GM21447 (cell line): ENCODE data around the gene SORCS2.
"Not testable (repeated sequence)": the region's sequence is repeated elsewhere in the genome, so short reads cannot be mapped to it uniquely, and the experiment has no call there.

ENCODE experiments used
- ATAC-seq: cut with Tn5 transposase; IDR thresholded peaks from one replicate; pipeline ENCODE4 v1.9.1; 2021; ENCODE audit not compliant: unreplicated experiment

SORCS2 gene

DNA sequence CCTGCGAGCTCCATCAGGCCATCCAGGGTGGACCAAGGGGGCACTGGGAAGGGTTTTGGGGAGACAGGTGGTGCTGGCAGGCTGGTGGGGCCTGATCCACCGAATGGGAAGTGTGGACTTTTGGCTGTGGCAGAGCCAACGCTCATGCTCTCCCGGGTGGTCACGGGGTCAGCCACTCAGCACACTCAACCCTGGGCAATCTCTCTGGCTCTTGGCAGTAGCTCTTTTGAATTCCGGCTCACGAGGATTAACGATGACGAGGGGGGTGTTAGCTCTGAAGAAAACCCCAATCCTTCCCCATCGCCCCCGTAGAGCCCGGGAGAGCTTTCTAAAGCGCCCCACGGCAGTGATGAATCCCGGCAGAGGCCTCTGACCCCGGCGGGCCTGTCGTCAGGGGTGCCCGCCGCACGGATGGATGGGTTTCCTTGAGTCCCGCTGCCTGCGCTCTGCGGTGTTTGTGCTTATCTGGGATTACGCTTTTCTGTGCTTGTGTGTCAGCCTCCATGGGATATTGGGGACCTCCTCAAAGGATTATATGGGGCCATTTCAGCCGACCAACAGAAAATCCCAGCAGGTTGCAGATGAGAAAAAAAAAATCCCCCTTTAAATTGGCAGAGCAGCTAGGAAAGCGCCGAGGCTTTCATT is 399.2 kb downstream of the SORCS2 start:
- no peak for ATAC-seq

DNA sequence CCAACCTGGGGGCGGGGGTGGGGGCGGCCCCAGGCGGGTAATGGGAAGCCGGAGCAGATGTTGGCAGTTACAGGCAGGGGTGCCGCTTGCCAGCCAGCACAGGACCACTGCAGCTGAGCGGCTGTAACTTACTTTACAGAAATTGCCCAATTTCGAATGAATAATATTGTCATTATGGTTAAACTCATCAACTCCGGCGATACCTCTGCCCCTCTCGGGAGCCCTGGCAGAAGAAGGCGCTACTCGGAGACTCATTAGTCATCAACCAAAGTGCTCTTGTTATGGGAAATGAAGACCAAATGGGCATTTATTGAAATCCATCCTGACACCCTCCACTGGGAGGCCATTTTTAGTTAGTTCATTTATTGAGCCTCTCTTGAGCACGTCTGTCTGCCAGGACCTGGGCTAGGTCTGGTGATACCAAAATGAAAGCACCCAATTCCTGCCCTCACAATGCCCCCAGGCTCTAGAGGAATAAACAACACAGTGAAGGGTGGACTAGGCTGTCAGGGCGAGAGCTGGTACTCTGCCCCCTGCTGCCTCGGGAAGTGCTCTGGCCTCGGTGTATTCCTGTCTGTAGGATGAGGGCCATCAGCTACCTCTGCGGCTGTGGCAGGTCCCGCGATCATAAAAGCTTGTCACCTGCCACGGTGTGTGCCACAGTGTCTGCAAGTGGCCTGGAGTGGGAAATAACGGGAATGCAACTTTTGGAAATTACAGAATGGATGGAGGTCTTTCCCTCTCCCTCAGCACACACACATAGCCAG is 401.5 kb downstream of the SORCS2 start:
- ATAC-seq = no peak

DNA sequence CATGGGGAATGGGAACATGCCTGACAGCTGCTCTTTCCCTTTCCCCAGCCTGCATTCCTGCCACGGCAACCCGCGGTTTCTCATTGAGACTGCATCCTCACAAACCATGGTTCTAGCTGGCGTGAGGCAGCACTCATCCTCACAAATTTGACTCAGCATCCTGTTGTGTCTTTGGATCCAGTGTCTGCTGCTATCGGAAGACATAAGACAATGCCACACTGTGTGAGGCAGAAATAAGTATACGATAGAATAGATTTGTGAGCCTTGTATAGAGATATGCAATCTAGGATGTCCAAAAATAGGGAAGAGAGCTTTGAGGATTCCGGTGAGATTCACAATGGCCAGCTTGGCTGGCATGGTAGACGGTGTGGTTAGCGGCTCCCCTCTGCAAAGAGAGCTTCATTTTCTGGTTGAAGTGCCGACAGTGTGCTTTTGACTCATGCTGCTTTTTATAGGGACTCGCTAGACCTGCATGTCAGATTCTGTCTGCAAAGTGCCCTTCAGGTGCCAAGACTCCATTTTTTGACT is 403.7 kb downstream of the SORCS2 start:
- ATAC-seq = no peak

DNA sequence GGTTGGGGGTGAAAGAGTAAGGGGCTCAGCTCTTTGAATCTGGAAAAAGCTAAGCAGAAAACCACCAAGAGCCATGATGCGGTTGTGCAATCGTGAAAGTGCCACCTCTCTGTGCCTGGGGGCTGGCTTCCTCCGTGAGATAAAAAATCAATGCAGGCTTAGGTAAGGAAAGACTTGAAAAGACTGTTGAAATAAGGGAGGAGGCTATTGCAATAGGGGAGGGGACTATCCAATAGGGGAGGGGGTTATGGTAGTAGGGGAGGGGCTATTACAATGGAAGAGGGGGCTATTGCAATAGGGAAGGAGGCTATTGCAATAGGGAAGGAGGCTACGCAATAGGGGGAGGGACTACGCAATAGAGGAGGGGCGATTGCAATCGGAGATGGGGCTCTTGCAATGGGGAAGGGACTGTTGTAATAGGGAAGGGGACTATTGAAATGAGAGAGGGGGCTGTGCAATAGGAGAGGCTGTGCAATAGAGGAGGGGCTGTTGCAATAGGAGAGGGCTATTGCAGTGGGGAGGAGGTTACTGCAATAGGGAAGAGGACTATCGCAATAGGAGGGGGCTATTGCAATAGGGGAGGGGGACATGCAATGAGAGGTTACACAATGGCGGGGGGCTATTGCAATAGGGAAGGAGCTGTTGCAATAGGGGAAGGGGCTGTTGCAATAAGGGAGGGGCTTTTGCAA is 404.7 kb downstream of the SORCS2 start:
- ATAC-seq = no peak

DNA sequence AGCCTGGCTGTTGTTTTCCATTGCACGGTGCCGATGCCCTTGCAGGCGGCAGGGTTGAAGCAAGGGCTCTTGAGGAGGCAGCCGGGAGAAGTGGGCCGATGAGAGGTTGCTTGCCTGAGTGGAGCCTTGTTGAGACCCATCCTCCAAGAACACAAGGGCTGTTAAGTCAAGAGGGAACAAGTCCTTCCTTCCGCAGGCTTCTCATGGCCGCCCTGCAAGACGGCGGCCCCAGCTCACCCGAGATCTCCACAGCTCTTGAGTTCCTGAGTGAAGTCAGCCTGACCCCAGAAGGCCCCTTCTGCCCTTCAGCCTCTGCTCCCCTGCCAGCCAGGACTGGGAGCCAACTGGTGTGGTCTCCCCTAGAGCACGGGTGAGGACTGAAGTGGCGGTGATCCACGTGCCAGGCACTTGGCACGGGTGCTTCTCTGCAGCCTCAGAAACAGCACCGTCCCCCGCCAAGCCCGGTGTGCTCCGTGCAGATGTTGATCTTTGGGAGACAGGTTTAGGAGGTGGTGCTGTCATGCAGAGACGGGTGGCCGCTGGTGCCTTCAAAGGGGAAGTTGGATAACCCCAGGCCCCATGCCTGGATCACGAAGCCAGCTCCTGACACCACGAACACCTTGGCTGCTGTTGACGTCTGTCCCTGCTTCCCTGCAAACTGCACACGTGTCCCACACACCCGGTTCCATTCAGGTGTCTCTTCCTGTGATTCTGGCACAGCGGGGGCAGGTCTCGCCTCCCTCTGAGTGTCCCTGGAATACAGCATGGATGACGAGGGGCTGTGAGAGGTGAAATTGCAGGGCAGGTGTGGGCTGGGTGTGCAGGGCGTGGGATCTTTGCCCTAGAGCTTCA is 406.8 kb downstream of the SORCS2 start:
- no peak for ATAC-seq

DNA sequence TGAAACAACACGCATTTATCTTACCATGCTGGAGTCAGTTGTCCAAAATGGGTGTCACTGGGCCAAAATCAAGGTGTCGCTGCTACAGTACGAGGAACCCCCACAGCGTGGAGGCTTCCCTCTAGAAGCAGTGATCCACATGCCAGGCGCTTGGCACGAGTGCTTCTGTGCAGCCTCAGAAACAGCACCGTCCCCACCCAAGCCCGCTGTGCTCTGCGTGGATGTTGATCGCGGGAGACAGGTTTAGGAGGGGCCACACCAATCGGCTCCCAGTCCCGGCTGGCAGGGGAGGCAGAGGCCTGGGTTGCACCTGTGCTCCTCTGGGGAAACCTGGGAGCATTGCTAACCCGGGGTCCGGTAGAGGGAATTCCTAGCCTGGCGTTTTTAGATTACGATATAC is 407.9 kb downstream of the SORCS2 start:
- no peak for ATAC-seq

DNA sequence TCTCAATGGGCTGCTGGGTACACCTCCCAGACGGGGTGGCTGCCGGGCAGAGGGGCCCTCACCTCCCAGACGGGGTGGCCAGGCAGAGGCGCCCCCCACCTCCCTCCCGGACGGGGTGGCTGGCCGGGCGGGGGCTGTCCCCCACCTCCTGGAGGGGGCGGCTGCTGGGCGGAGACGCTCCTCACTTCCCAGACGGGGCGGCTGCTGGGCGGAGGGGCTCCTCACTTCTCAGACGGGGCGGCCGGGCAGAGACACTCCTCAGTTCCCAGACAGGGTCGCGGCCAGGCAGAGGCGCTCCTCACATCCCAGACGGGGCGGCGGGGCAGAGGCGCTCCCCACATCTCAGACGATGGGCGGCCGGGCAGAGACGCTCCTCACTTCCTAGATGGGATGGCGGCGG is 409.8 kb downstream of the SORCS2 start:
- not testable (repeated sequence) for ATAC-seq

DNA sequence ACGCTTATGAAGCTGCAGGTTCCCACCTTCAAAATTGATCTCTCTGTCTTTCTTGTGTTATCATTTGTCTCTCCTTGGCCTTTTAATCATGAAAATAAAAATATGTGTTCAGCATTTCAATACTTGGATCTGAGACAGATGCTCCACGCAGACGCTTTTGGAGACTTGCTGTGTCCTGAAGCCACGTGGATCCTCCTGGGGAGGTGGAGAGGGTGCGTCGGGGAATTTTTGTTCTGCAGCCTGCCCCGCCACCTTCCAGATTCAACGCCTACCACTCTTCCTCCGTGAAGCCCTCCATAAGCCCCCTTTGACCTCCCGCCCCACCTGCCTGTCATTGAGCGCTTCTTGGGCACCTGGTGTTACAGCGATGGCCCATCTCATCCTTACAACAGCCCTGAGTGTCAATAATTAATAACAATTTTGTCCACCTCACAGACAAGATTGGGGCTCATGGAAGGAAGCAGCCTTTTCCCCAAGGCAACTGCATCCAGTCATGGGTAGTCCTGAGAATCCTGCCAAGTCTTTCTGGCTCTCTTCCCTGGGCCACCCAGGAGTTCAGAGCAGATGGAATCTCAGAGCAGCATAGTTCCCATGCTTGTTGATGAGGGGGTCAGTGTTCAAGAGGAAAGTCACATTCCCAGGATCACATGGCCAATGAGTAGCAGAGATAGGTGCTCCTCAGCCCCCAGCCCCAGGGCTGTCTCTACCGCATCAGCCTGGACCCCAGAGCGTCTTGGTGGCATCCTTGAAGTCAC is 415.0 kb downstream of the SORCS2 start:
- ATAC-seq = no peak

DNA sequence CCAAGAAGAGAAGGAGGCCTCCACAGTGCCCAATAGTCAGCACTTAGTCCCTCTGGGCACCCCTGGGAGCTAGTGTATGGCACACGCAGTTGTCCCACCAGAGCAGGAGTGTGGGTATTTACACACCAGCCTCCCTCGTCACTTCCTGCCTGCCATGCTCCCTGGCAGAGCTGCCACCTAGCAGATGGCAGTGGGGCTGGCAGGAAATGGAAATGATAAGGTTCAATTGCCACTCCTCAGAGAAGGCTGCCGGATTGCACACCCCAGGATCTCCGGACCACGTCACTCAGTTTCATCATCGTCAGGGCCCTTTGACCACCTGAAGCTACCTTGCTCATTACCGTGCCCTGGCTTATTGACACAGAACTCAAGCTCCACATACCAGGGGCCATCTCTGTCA is 415.7 kb downstream of the SORCS2 start:
- no peak for ATAC-seq

DNA sequence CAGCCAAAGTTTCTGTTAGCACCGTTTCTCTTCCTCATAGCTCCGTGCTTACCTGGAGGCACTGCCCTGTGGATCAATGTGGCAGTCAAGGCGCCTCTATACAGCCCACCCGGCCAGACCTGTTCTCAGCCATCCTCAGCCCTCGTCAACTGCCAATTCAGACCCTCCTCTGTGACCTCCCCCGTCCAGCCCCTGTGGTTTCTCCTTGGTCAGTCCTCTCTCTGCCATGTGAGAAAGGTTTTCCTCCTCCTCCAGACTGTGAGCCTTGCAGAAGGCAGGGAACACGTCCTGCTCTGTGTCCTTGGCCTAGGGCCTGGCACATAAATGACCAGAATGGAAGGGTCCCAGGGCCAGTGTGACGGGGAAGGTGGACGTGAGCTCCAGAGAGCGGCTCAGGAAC is 417.0 kb downstream of the SORCS2 start:
- ATAC-seq = no peak

DNA sequence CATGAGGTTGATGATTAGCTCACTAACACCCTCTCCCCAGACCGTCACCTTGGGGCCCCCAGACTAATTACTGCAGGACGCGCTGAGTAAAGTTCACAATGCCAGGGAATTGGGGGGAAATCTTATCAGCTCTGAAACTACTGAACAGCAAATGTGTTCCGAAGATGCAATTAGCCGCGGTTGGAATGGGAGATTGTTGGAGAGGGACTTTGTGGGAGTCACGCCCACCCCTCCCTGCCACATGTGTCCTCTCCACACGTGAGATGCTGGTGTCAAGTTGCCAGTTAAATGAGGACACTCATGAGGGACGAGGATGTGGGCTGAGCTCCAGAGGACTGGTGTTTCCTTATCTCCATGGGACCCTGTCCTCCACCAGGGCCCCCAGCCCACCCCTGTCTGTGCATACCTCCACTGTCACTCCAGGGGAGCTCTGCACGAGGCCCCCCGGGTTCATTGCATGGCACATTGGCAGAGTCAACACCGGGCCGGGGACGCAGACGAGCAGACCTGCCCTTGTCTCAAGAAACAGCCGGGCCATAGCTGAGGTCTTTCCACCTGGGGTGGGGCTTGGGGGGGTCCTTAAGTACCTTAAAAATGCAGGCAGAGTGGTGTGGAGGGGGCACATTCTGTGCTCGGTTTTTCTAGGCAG is 417.8 kb downstream of the SORCS2 start:
- ATAC-seq = no peak

DNA sequence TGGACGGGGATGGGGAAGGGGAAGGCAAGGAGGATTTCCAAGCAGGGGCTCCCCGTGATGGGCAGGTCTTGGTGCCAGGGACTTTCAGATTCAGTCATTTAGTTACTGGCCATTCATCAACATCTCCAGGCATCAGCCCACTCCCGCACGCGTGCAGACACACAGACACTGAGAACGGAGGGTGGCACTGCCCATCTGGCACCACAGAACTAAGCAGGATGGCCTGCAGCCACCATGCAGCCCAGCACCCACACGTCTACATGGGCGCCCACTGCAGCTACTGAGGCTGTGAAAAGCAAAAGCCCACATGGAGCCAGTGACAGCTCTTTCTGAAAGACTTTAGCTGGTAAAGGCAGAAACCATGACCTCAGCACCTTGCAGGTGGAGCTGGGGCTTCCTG is 418.5 kb downstream of the SORCS2 start:
- no peak for ATAC-seq

DNA sequence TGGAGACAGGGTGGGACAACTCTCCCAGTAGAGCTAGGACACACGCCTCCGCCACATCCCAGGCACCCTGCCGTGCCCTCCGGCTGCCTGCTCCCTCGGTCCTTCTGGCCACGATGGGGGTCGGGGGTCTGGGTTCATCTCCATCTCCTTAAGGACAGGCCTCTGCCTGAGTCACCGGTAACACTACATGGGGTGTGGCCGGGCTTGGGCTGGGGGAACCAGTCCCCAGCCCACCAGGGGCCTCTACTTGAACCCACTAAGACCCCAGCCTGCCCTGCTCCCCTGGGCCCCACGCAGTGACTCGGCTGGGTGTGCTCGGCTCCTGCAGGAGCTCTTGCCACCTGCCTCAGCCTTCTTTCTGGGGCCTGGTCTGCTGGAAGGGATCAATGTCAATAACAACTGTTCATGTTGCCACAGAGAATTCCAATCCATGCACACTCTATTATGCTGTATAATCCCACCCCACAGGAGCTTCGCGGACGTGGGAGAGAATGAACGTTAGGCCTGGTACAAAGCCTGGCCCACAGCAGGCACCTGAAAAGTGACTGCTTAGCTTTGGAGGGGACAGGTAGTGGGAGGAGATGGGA is 420.1 kb downstream of the SORCS2 start:
- no peak for ATAC-seq

DNA sequence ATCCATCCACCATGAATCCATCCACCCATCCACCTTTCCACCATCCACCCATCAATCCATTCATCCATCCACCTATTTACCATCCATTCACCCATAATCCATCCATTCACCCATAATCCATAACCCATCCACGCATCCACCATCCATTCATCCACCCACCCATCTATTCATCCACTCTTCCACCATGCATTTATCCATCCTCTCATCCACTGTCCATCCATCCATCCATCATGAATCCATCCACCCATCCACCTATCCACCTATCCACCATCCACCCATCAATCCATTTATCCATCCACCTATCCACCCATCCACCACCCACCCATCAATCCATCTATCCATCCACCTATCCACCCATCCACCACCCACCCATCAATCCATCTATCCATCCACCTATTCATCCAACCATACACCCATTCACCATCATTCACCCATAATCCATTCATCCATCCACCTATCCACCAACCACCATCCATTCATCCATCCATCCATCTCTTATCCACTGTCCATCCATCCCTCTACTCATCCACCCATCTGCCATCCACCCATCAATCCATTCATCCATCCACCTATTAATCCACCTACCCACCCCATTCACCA is 422.1 kb downstream of the SORCS2 start:
- no peak for ATAC-seq

DNA sequence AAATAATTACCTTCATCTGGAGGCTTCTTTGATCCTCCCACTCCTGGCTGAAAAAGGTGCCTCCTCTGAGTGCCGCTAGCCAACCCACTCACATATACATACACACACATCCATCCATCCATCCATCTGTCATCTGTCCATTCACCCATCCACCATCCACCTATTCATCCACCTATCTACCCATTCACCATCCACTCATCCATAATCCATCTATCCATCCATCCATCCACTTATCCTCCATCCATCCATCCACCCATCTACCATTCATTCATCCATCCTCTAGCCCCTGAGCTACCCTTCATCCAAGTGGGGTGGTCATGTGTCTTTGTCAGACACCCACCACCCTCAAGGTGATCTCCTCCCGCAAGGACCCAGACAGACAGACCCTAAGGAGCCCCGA is 423.9 kb downstream of the SORCS2 start:
- no peak for ATAC-seq

DNA sequence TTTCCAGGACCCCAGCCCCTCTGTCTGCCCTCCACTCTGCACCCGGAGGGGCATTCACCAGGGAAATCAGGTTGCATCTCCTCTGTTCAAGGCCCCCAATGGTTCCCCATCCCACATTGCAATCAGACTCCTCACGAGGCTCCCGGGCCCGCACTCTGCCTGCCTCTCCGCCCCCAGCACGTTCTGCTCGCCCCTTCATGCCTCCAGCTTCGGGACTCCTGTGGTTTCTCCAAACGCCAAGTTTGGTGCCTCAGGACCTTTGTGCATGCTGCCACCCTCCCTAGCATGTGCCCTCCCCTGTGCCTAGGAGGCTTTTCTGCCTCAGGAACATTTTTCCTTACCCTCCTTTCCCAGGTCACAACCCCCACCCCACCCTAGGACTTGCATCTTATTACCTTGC is 426.0 kb downstream of the SORCS2 start:
- no peak for ATAC-seq

DNA sequence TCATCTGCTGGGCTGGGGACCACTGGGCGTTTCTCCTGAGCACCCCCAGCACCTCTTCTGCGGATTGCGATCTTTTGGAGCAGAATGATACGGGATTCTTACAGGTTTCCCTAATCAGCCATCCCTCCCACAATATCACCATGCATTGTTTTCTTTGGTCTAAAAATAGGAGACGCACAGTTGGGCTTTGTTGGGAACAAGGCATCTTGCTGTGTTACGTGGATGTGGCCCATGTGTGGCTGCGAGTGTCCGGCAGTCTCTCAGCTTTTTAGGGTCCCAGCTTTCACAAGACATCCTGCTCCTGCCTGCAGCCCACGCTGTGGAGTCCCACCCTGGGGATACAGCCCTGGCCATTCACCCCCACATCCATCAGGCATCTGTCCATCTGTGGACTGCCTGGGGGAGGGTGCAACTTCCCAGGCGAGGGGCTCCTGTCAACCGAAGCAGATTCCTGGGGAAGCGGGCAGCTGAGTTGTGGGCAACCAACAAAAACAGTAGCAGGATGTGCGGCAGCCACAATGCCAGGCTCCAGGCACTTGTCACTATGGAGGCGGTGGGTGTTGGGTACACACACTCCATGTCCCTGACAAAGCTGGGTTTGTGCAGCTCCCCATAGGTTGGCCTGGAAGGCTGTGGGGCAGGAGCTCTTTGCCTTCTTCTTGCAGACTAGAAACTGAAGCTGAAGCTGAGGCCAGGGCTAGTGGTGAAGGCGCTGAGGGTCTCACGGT is 427.9 kb downstream of the SORCS2 start:
- ATAC-seq = no peak

DNA sequence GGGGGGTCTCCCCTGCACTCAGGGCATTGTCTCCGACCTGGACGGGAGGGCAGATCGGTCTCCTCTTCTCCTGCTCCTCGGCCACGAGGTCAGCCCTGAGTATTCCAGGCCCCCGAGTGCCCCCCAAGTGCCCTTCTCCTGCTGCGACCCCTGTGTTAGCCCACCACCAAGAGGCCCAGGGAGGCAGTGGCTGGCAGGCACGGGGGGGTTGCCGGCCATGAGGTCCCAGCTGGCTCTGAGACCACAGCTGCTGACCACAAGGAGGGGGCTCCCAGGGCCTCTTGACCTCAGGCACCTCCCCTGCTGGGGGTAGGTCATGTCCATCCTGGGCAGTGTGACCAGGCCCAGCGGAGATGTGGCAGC is 428.5 kb downstream of the SORCS2 start:
- no peak for ATAC-seq
